ENCODE results near the gene CEP63. TPM values are rescaled to one million over a fixed set of nuclear protein-coding genes. Genes with fewer than 3 reads are reported as not detected.

Gene CEP63
- total and polyA plus RNA-seq, 2 experiments from 2014 or later, result 15.1 to 53.9 TPM

GRCh38 chr3:134504132-134504531 is 18.3 kb downstream of the CEP63 start:
- Histone ChIP-seq H4K20me1 (replicated peaks; ENCODE audit: insufficient read depth) (peaks cover 2% of the 10 kb centered on the region; the same call in 1 of the 2 replicates), H3K4me3 (no peak overlapping the region), H3K9me2 (ENCODE audit: insufficient read depth) (no peaks in the 10 kb centered on the region), H3K79me2 (replicated peaks; ENCODE audit: insufficient read depth) (peaks cover 41% of the 10 kb centered on the region), H3K4me2 (no peak overlapping the region), H2AFZ (no peak overlapping the region), H3K27ac (ENCODE audit: low read depth) (no peak overlapping the region), H3K27me3 (ENCODE audit: insufficient read depth) (no peaks in the 10 kb centered on the region), H3K36me3 (ENCODE audit: insufficient read depth) (no peaks in the 10 kb centered on the region), H3F3A (replicated peaks; ENCODE audit: low read depth) (no peaks in the 10 kb centered on the region), H3K4me1 (ENCODE audit: insufficient read depth) (no peaks in the 10 kb centered on the region)
- no peak for DNase-seq (ENCODE audit: low spot score)
- TF ChIP-seq EZH2phosphoT487 (IDR thresholded peaks at IDR 0.05; ENCODE audit: unreplicated experiment) (no peak), ZNF462 (CRISPR knock-in tag; IDR thresholded peaks at IDR 0.05) (no peak), CTCF (conservative IDR thresholded peaks at IDR 0.05; ENCODE audit: low read depth in 2 of 2) (no peak)
- Mint-ChIP-seq H3K27ac (no peak overlapping the region), H3K4me3 (no peak overlapping the region), H3K36me3 (ENCODE audit: low read depth) (no peaks in the 10 kb centered on the region), H3K9me3 (no peaks in the 10 kb centered on the region), H3K27me3 (ENCODE audit: insufficient read depth, low read depth, poor library complexity) (peaks cover 2% of the 10 kb centered on the region), H3K4me1 (peaks cover 7% of the 10 kb centered on the region; the same call in 2 of the 3 replicates)
- no peak for ATAC-seq

DNA sequence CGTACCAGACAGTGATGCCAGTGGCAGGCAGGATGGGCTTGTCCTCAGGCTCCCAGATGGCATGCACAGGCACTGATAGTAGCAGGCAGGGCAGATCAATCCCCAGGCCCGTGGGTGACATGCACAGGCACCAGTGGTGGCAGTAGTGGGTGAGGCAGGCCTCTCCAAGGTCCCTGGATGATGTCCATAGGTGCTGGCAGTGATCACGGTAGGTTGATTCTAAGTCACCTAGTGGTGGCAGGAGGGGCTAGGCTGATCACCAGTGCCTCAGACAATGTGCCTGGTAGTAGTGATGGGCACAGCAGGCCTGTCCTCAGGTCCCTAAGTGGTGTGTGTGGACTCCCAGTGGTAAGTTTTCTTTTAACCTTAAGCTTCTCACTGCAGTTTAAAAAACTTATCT is 19.6 kb downstream of the CEP63 start:
- Histone ChIP-seq H3K4me3 (no peak overlapping the region), H3K27ac (ENCODE audit: low read depth) (no peak overlapping the region), H3K4me1 (ENCODE audit: insufficient read depth) (no peaks in the 10 kb centered on the region), H3K36me3 (ENCODE audit: insufficient read depth) (no peaks in the 10 kb centered on the region), H3F3A (replicated peaks; ENCODE audit: low read depth) (no peaks in the 10 kb centered on the region), H3K27me3 (ENCODE audit: insufficient read depth) (no peaks in the 10 kb centered on the region), H3K9me2 (ENCODE audit: insufficient read depth) (no peaks in the 10 kb centered on the region), H3K4me2 (no peak overlapping the region), H4K20me1 (replicated peaks; ENCODE audit: insufficient read depth) (peaks cover 2% of the 10 kb centered on the region; the same call in 1 of the 2 replicates), H2AFZ (no peak overlapping the region), H3K79me2 (replicated peaks; ENCODE audit: insufficient read depth) (peaks cover 41% of the 10 kb centered on the region)
- Mint-ChIP-seq H3K36me3 (ENCODE audit: low read depth) (no peaks in the 10 kb centered on the region), H3K4me3 (no peak overlapping the region), H3K4me1 (peaks cover 7% of the 10 kb centered on the region; the same call in 2 of the 3 replicates), H3K9me3 (no peaks in the 10 kb centered on the region), H3K27me3 (ENCODE audit: insufficient read depth, low read depth, poor library complexity) (peaks cover 4% of the 10 kb centered on the region), H3K27ac (no peak overlapping the region)
- no peak for DNase-seq (ENCODE audit: low spot score)
- ATAC-seq, result peak; percentile 51; the same call in 1 of the 3 replicates
- TF ChIP-seq, protein P1, sequence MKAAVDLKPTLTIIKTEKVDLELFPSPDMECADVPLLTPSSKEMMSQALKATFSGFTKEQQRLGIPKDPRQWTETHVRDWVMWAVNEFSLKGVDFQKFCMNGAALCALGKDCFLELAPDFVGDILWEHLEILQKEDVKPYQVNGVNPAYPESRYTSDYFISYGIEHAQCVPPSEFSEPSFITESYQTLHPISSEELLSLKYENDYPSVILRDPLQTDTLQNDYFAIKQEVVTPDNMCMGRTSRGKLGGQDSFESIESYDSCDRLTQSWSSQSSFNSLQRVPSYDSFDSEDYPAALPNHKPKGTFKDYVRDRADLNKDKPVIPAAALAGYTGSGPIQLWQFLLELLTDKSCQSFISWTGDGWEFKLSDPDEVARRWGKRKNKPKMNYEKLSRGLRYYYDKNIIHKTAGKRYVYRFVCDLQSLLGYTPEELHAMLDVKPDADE (IDR thresholded peaks at IDR 0.05), result no peak
- no peak for TF ChIP-seq EZH2phosphoT487 (IDR thresholded peaks at IDR 0.05; ENCODE audit: unreplicated experiment)
- TF ChIP-seq ZNF114 (CRISPR knock-in tag; IDR thresholded peaks at IDR 0.05), result no peak
- no peak for TF ChIP-seq CTCF (conservative IDR thresholded peaks at IDR 0.05; ENCODE audit: low read depth in 2 of 2)
- TF ChIP-seq NANOG (IDR thresholded peaks at IDR 0.05; ENCODE audit: borderline replicate concordance), result no peak
- TF ChIP-seq EZH2 (IDR thresholded peaks at IDR 0.05; ENCODE audit: low read depth, unreplicated experiment), result no peak
